Fibroblast of lung (primary cell): ENCODE data around the gene CYP11A1. TPM values are rescaled to one million over a fixed set of nuclear protein-coding genes. Genes with fewer than 3 reads are reported as not detected.
A peak's percentile ranks its signal among the peaks of the same experiment; 100 is the strongest.

Source experiments
- DNase-seq, 2 donors: peaks; one replicate each; pipeline versions ENCODE4 v3.0.0 to v3.0.0-alpha.2; 2010; ENCODE audit warnings: low read depth in 2 of 2
- H2AFZ ChIP-seq: 2 replicates; pipeline ENCODE4 v1.5.1; 2012; ENCODE audit warnings: low read length, control low read depth, inconsistent platforms
- H3K27ac ChIP-seq: 2 replicates; pipeline ENCODE4 v1.5.1; 2011; ENCODE audit warnings: low read length, control low read depth; ENCODE audit not compliant: insufficient read depth
- H3K27me3 ChIP-seq: 2 replicates; pipeline ENCODE4 v1.5.1; 2011; ENCODE audit warnings: mild to moderate bottlenecking, low read length; ENCODE audit not compliant: control insufficient read depth, insufficient read depth
- H3K36me3 ChIP-seq: 2 replicates; pipeline ENCODE4 v1.5.1; 2011; ENCODE audit warnings: low read length; ENCODE audit not compliant: control insufficient read depth, insufficient read depth
- H3K4me1 ChIP-seq: 2 replicates; pipeline ENCODE4 v1.5.1; 2011; ENCODE audit warnings: low read length; ENCODE audit not compliant: control insufficient read depth, insufficient read depth; ENCODE audit errors: extremely low read depth
- H3K4me2 ChIP-seq: 2 replicates; pipeline ENCODE4 v1.5.1; 2011; ENCODE audit warnings: low read length, control low read depth; ENCODE audit not compliant: insufficient read depth; ENCODE audit errors: extremely low read depth
- H3K4me3 ChIP-seq, 4 experiments: fragments of 200-600 bp in 1 of 4; sonication (generic) in 1 of 4; replicated peaks in 1 of 4; 2 replicates each; pipeline ENCODE4 v1.5.1; 2011 to 2016; ENCODE audit warnings: low read length in 4 of 4, low read depth in 3 of 4, mild to moderate bottlenecking in 3 of 4, control low read depth in 2 of 4, inconsistent platforms in 1 of 4, mixed read lengths in 1 of 4; ENCODE audit not compliant: insufficient read depth in 1 of 4; ENCODE audit errors: control extremely low read depth in 1 of 4
- H3K79me2 ChIP-seq: 2 replicates; pipeline ENCODE4 v1.5.1; 2012; ENCODE audit warnings: mild to moderate bottlenecking, low read length, inconsistent platforms; ENCODE audit not compliant: control insufficient read depth, insufficient read depth
- H3K9ac ChIP-seq: 2 replicates; pipeline ENCODE4 v1.5.1; 2011; ENCODE audit warnings: mild to moderate bottlenecking, low read length, control low read depth; ENCODE audit not compliant: insufficient read depth
- H3K9me3 ChIP-seq: 2 replicates; pipeline ENCODE4 v1.5.1; 2012; ENCODE audit warnings: low read depth, low read length; ENCODE audit not compliant: control insufficient read depth, insufficient read depth
- H4K20me1 ChIP-seq: 2 replicates; pipeline ENCODE4 v1.5.1; 2011; ENCODE audit warnings: low read length; ENCODE audit not compliant: control insufficient read depth, insufficient read depth; ENCODE audit errors: extremely low read depth
- CTCF ChIP-seq, 2 donors: IDR thresholded peaks in 1 of 2; conservative IDR thresholded peaks in 1 of 2; 1 replicate in 1 of 2; 2 replicates in 1 of 2; pipeline ENCODE4 v1.5.1; 2011 to 2012; ENCODE audit warnings: low read length in 2 of 2, control low read depth in 1 of 2, inconsistent platforms in 1 of 2, low read depth in 1 of 2, mild to moderate bottlenecking in 1 of 2
- EZH2 ChIP-seq: IDR thresholded peaks from 2 replicates; pipeline ENCODE4 v1.5.1; 2012; ENCODE audit warnings: low read length, control low read depth, mild to moderate bottlenecking; ENCODE audit errors: missing control alignments
- polyA plus RNA-seq, 2 donors: library from polyadenylated mRNA; depleted of rRNA in 1 of 2; stranded (reverse) in 1 of 2; unstranded in 1 of 2; fragments of >200 nt; gene quantifications; 2 replicates each; pipeline ENCODE4 v1.2.1, GENCODE V29; 2011 to 2012; ENCODE audit warnings: missing spikeins in 1 of 2
- total RNA-seq: library from RNA; depleted of rRNA; stranded (reverse); fragments of >200 nt; gene quantifications from 2 replicates; pipeline ENCODE4 v1.2.1, GENCODE V29; 2014

The CYP11A1 gene
- total and polyA plus RNA-seq, 2 donors (not counting 1 experiment from before 2014, with no cell fraction given) = 0.07 to 0.33 TPM

GRCh38 chr15:74317820-74318375 is 49.5 kb downstream of the CYP11A1 start:
- Histone ChIP-seq H3K9me3 (no peaks in the 10 kb centered on the region), H3K4me2 (no peak overlapping the region), H3K36me3 (no peaks in the 10 kb centered on the region), H3K4me1 (peaks cover 21% of the 10 kb centered on the region), H4K20me1 (no peaks in the 10 kb centered on the region), H2AFZ (no peak overlapping the region), H3K27me3 (no peaks in the 10 kb centered on the region), H3K4me3 (no peak overlapping the region), H3K79me2 (no peaks in the 10 kb centered on the region), H3K27ac (peak overlapping the region; percentile 75), H3K9ac (no peak overlapping the region)
- peak; percentile 87 to 90 for DNase-seq
- no peak for TF ChIP-seq EZH2
- TF ChIP-seq CTCF (conservative IDR thresholded peaks at IDR 0.05 in 1 of 2, IDR thresholded peaks at IDR 0.05 in 1 of 2; ENCODE audit: low read depth in 1 of 2, low read length in 2 of 2) = no peak

GRCh38 chr15:74316141-74316540 is 51.3 kb downstream of the CYP11A1 start:
- Histone ChIP-seq H3K9ac (no peak overlapping the region), H3K9me3 (no peaks in the 10 kb centered on the region), H4K20me1 (no peaks in the 10 kb centered on the region), H3K4me3 (no peak overlapping the region), H3K27ac (no peak overlapping the region), H3K27me3 (no peaks in the 10 kb centered on the region), H3K4me1 (peaks cover 21% of the 10 kb centered on the region), H3K79me2 (no peaks in the 10 kb centered on the region), H3K36me3 (no peaks in the 10 kb centered on the region), H2AFZ (no peak overlapping the region), H3K4me2 (no peak overlapping the region)
- DNase-seq = peak in 1 of 2 donors; percentile 33
- TF ChIP-seq CTCF (conservative IDR thresholded peaks at IDR 0.05 in 1 of 2, IDR thresholded peaks at IDR 0.05 in 1 of 2; ENCODE audit: low read depth in 1 of 2, low read length in 2 of 2) (no peak), EZH2 (no peak)

- H3K27ac ChIP-seq = no peak overlapping the region
- no peak overlapping the region for H3K9ac ChIP-seq
- H3K4me2 ChIP-seq = no peak overlapping the region
- H3K4me3 ChIP-seq = no peak overlapping the region
- H4K20me1 ChIP-seq = no peaks in the 10 kb centered on the region
- H3K9me3 ChIP-seq = no peaks in the 10 kb centered on the region
- no peaks in the 10 kb centered on the region for H3K36me3 ChIP-seq
- no peak overlapping the region for H2AFZ ChIP-seq
- peaks cover 21% of the 10 kb centered on the region for H3K4me1 ChIP-seq
- no peak for DNase-seq
- TF ChIP-seq CTCF (conservative IDR thresholded peaks at IDR 0.05 in 1 of 2, IDR thresholded peaks at IDR 0.05 in 1 of 2; ENCODE audit: low read depth in 1 of 2, low read length in 2 of 2) (no peak), EZH2 (no peak)
- H3K27me3 ChIP-seq = no peaks in the 10 kb centered on the region
- H3K79me2 ChIP-seq = no peaks in the 10 kb centered on the region
Measured at GRCh38 chr15:74315626-74316025, 51.8 kb downstream of the CYP11A1 start.
